GM12878 (cell line): ENCODE data around the gene FAM98C. TPM values are rescaled to one million over a fixed set of nuclear protein-coding genes. Genes with fewer than 3 reads are reported as not detected.
A peak's percentile ranks its signal among the peaks of the same experiment; 100 is the strongest.

Source experiments
- ATAC-seq: fragments of 200-7000 bp; cut with Tn5 transposase; 3 replicates; pipeline ENCODE4 v1.9.1; 2020; ENCODE audit warnings: mild to moderate bottlenecking, moderate library complexity
- BruUV-seq: library from RNA; stranded (reverse); fragments of 400-500 nt; replicated peaks from 2 replicates; lab custom pipeline; 2021; lab: Mats Ljungman, UMichigan
- CTCF ChIA-PET: fragments of 300-600 bp; sonication (Branson Sonifier 250); formaldehyde crosslinking; extraction: SDS; loops from one replicate; lab custom pipeline; 2021; ENCODE audit warnings: inconsistent platforms; lab: Yijun Ruan, JAX
- POLR2A ChIA-PET: fragments of 350-600 bp; formaldehyde crosslinking; extraction: SDS; loops from one replicate; lab custom pipeline; 2021; ENCODE audit warnings: inconsistent platforms; lab: Charles Lee
- RAD21 ChIA-PET: fragments of 300-600 bp; sonication (Branson Sonifier 250); formaldehyde crosslinking; loops from one replicate; lab custom pipeline; 2023; ENCODE audit warnings: antibody characterized with exemption; ENCODE audit not compliant: unreplicated experiment; lab: Charles Lee
- SMC1A ChIA-PET: fragments of 300-600 bp; sonication (Branson Sonifier 250); formaldehyde crosslinking; loops from one replicate; lab custom pipeline; 2023; ENCODE audit not compliant: unreplicated experiment, uncharacterized antibody; lab: Charles Lee
- DNase-seq: peaks from one replicate; pipeline ENCODE4 v3.0.0-alpha.2; 2011; ENCODE audit warnings: low read depth, low spot score
- FAIRE-seq: peaks from 3 replicates; lab custom pipeline; 2011; peaks lifted over from hg19 to GRCh38; lab: Jason Lieb, UNC
- H2AFZ ChIP-seq: 2 replicates; pipeline ENCODE4 v1.6.0; 2011; ENCODE audit warnings: low read depth, low read length, control low read depth; ENCODE audit not compliant: control insufficient read depth
- H3K27ac ChIP-seq: 2 replicates; pipeline ENCODE4 v1.5.1; 2011; ENCODE audit warnings: control low read depth; ENCODE audit not compliant: control insufficient read depth, insufficient read depth
- H3K27me3 ChIP-seq, 2 experiments: replicated peaks in 1 of 2; 2 replicates each; pipeline versions ENCODE4 v1.6.0 to v1.6.1; 2011; ENCODE audit warnings: low read length in 1 of 2; ENCODE audit not compliant: control insufficient read depth in 2 of 2, insufficient read depth in 2 of 2
- H3K36me3 ChIP-seq, 2 experiments: 2 replicates each; pipeline ENCODE4 v1.5.1; 2011; ENCODE audit warnings: low read length in 1 of 2; ENCODE audit not compliant: control insufficient read depth in 2 of 2, insufficient read depth in 2 of 2
- H3K4me1 ChIP-seq: 2 replicates; pipeline ENCODE4 v1.6.1; 2011; ENCODE audit warnings: mild to moderate bottlenecking, low read length, moderate library complexity, mixed read lengths; ENCODE audit not compliant: control insufficient read depth, insufficient read depth
- H3K4me2 ChIP-seq: 2 replicates; pipeline ENCODE4 v1.6.0; 2011; ENCODE audit warnings: control low read depth; ENCODE audit not compliant: control insufficient read depth, insufficient read depth
- H3K4me3 ChIP-seq: fragments of 200-600 bp; sonication (generic); 2 replicates; pipeline ENCODE4 v1.5.1; 2016
- H3K79me2 ChIP-seq: 2 replicates; pipeline ENCODE4 v1.6.0; 2011; ENCODE audit warnings: low read length; ENCODE audit not compliant: control insufficient read depth, insufficient read depth
- H3K9ac ChIP-seq: 2 replicates; pipeline ENCODE4 v1.8.0; 2011; ENCODE audit warnings: low read length, control low read depth, mixed read lengths; ENCODE audit not compliant: control insufficient read depth, insufficient read depth
- H3K9me3 ChIP-seq: replicated peaks from 3 replicates; pipeline ENCODE4 v1.5.1; 2011; ENCODE audit warnings: mild to moderate bottlenecking, low read length; ENCODE audit not compliant: control insufficient read depth, insufficient read depth
- H4K20me1 ChIP-seq: 2 replicates; pipeline ENCODE4 v1.6.0; 2011; ENCODE audit not compliant: control insufficient read depth, insufficient read depth
- EGR1 ChIP-seq, 2 experiments: IDR thresholded peaks; 1 replicate in 1 of 2; 2 replicates in 1 of 2; pipeline ENCODE4 v1.6.1; 2011 to 2012; ENCODE audit warnings: low read depth in 2 of 2, low read length in 2 of 2, borderline replicate concordance in 1 of 2, mild to moderate bottlenecking in 1 of 2, moderate library complexity in 1 of 2
- MEF2A ChIP-seq: IDR thresholded peaks from 2 replicates; pipeline ENCODE4 v1.6.1; 2011; ENCODE audit warnings: low read depth, mild to moderate bottlenecking, low read length, moderate library complexity; ENCODE audit not compliant: insufficient read depth
- MLLT1 ChIP-seq: fragments of 450-650 bp; IDR thresholded peaks from 2 replicates; pipeline ENCODE4 v1.6.1; 2016; ENCODE audit warnings: mild to moderate bottlenecking
- PKNOX1 ChIP-seq: fragments of 450-650 bp; IDR thresholded peaks from 2 replicates; pipeline ENCODE4 v1.6.1; 2016; ENCODE audit warnings: mild to moderate bottlenecking
- STAT3 ChIP-seq: IDR thresholded peaks from 2 replicates; pipeline ENCODE4 v1.6.1; 2011; ENCODE audit warnings: low read depth, low read length, improper control_type of control experiment
- TAF1 ChIP-seq: IDR thresholded peaks from 2 replicates; pipeline ENCODE4 v1.6.1; 2011; ENCODE audit warnings: mild to moderate bottlenecking, low read depth, low read length, borderline replicate concordance
- YBX1 ChIP-seq: fragments of 450-650 bp; IDR thresholded peaks from 2 replicates; pipeline ENCODE4 v1.6.1; 2016; ENCODE audit warnings: antibody characterized with exemption
- WGBS: methylation state at CpG from one replicate; pipeline ENCODE4 v1.1.6; 2016; ENCODE audit warnings: low lambda C conversion rate; ENCODE audit not compliant: insufficient replicate concordance, insufficient coverage; ENCODE audit errors: missing lambda C conversion rate; 5-methylcytosine and 5-hydroxymethylcytosine counted together
- in situ Hi-C: fragments of 300-500 bp; cut with MboI; formaldehyde crosslinking; loops from 9 replicates; pipeline ENCODE4 v1.14.3; 2018; ENCODE audit warnings: mixed read lengths
- intact Hi-C: fragments of 100-400 bp; cut with micrococcal nuclease; formaldehyde crosslinking; loops from one replicate; pipeline ENCODE4 v1.14.2; 2022; ENCODE audit not compliant: unreplicated experiment
- polyA plus RNA-seq, 11 experiments: library from polyadenylated mRNA; depleted of rRNA in 4 of 11; unstranded in 6 of 11; stranded (reverse) in 5 of 11; fragments of >200 nt; fragmentation: Nextera tagmentation in 4 of 11; fragmentation: Illumina TruSeq in 1 of 11; extraction: Ambion mirVana in 4 of 11; extraction: Trizol in 1 of 11; gene quantifications; 1 replicate in 1 of 11; 2 replicates in 10 of 11; pipeline versions ENCODE4 v1.2.1 to v1.2.3, GENCODE V29; 2011 to 2016; ENCODE audit warnings: inconsistent platforms in 2 of 11, missing spikeins in 2 of 11, low read depth in 1 of 11
- total RNA-seq, 4 experiments: library from RNA; depleted of rRNA in 3 of 4; stranded (reverse); fragments of >200 nt in 3 of 4; fragmentation: Illumina TruSeq in 1 of 4; extraction: Trizol in 1 of 4; gene quantifications; 2 replicates each; pipeline versions ENCODE4 v1.2.1 to v1.2.3, GENCODE V29; 2013 to 2021

FAM98C gene
- total and polyA plus RNA-seq, 10 of the 15 experiments (the other 5 are each of a cell fraction or from before 2014, with no cell fraction given) = 1.4 to 17.2 (median 9.5) TPM

GRCh38 chr19:38394488-38394887 lies 8.4 kb upstream of the FAM98C start:
- TF ChIP-seq EGR1 (IDR thresholded peaks at IDR 0.05; ENCODE audit: borderline replicate concordance in 1 of 2, low read depth in 2 of 2, low read length in 2 of 2) (peak in 1 of 2 experiments; percentile 33; a peak in 1 of 3 replicates), PKNOX1 (peak; percentile 43), TAF1 (no peak), YBX1 (no peak), MEF2A (no peak), MLLT1 (no peak), STAT3 (no peak)
- H2AFZ ChIP-seq = no peak overlapping the region
- intact Hi-C loops = no loop called here
- no peak overlapping the region for H3K9ac ChIP-seq
- no peaks in the 10 kb centered on the region for H3K4me1 ChIP-seq
- no peak overlapping the region for H3K4me2 ChIP-seq
- no peaks in the 10 kb centered on the region for H3K79me2 ChIP-seq
- H3K9me3 ChIP-seq = no peaks in the 10 kb centered on the region
- H3K27ac ChIP-seq = no peak overlapping the region
- CTCF ChIA-PET = no interaction called here
- RAD21 ChIA-PET = interaction anchor here (0.8 kb wide), 1 partner anchor 160 kb away, joined by 4 read pairs; no protein-coding TSS in a partner anchor
- SMC1A ChIA-PET = no interaction called here
- no peaks in the 10 kb centered on the region for H4K20me1 ChIP-seq
- no peaks in the 10 kb centered on the region for H3K36me3 ChIP-seq
- FAIRE-seq (no peak), DNase-seq (no peak), ATAC-seq (peak; percentile 32; the same call in 2 of the 3 replicates)
- no TSS peak for BruUV-seq
- no peak overlapping the region for H3K4me3 ChIP-seq
- WGBS = 12% methylated on average over 21 of the region's 30 CpGs
- peaks cover 2 to 5% of the 10 kb centered on the region in 2 experiments; a peak in 3 of 4 replicates for H3K27me3 ChIP-seq
- POLR2A ChIA-PET = no interaction called here
- in situ Hi-C loops = no loop called here
